Gastroesophageal sphincter (tissue), 3 donors: ENCODE data around the gene GPN3.

ENCODE experiments used
- CTCF ChIP-seq, 4 experiments: fragments of 200-600 bp in 2 of 4; fragments of 450-650 bp in 2 of 4; sonication (generic) in 1 of 4; IDR thresholded peaks; one replicate each; pipeline ENCODE4 v1.5.1; 2017 to 2019; ENCODE audit warnings: antibody characterized with exemption in 4 of 4, mild to moderate bottlenecking in 2 of 4, moderate library complexity in 2 of 4
- POLR2AphosphoS5 ChIP-seq: sonication (generic); formaldehyde crosslinking; IDR thresholded peaks from one replicate; pipeline ENCODE4 v1.6.1; 2017; ENCODE audit warnings: antibody characterized with exemption

DNA sequence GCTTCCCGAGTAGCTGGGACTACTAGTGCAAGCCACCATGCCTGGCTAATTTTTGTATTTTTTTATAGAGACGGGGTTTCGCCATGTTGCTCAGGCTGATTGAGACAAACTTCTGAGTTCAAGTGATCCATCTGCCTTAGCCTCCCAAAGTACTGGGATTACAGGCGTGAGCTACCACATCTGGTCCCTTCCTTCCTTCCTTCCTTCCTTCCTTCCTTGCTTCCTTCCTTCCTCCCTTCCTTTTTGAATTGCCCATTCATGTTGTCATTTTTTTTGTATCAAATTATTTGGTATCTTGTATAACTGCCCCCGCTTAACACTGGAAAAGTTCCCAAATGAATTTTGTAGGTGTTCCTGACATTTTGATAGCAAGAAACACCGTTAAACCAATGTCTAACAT, 45.8 kb upstream of the GPN3 start:
- TF ChIP-seq CTCF (IDR thresholded peaks at IDR 0.05) (no peak), POLR2AphosphoS5 (no peak)
